OCI-LY3 (cell line): ENCODE results near the gene RAPGEF3.

Experiments used
- H2AFZ ChIP-seq: fragments of 200-600, 300-600 bp; shearing (Covaris generic); 2 replicates; pipeline ENCODE4 v1.6.0; 2014; ENCODE audit warnings: antibody characterized with exemption, low read depth, low read length
- H3K27ac ChIP-seq: fragments of 200-600, 300-600 bp; sonication (generic); 2 replicates; pipeline ENCODE4 v1.5.1; 2014; ENCODE audit warnings: mild to moderate bottlenecking, low read length, moderate library complexity, mixed read lengths
- H3K27me3 ChIP-seq: fragments of 200-600, 300-600 bp; sonication (generic); 2 replicates; pipeline ENCODE4 v1.6.1; 2014; ENCODE audit warnings: low read depth, low read length, mixed read lengths
- H3K36me3 ChIP-seq: fragments of 200-600, 300-600 bp; sonication (generic); replicated peaks from 2 replicates; pipeline ENCODE3; 2014; ENCODE audit warnings: low read depth, low read length, mixed read lengths
- H3K4me1 ChIP-seq: fragments of 300-600, 200-600 bp; sonication (generic); 2 replicates; pipeline ENCODE4 v1.6.1; 2014; ENCODE audit warnings: low read length, mixed read lengths
- H3K4me2 ChIP-seq: fragments of 200-600, 300-600 bp; sonication (generic); 2 replicates; pipeline ENCODE4 v1.6.1; 2014; ENCODE audit warnings: low read length, mixed read lengths
- H3K4me3 ChIP-seq: fragments of 300-600, 200-600 bp; sonication (generic); 2 replicates; pipeline ENCODE4 v1.5.1; 2014; ENCODE audit warnings: antibody characterized with exemption, mild to moderate bottlenecking, low read length, moderate library complexity
- H3K79me2 ChIP-seq: fragments of 300-600, 200-600 bp; shearing (Covaris generic); 2 replicates; pipeline ENCODE4 v1.6.1; 2014; ENCODE audit warnings: mild to moderate bottlenecking, low read length, mixed read lengths
- H3K9ac ChIP-seq: fragments of 300-600, 200-600 bp; shearing (Covaris generic); 2 replicates; pipeline ENCODE4 v1.6.0; 2014; ENCODE audit warnings: mild to moderate bottlenecking, low read length, moderate library complexity
- H3K9me3 ChIP-seq: fragments of 200-600, 300-600 bp; shearing (Covaris generic); 2 replicates; pipeline ENCODE4 v1.6.1; 2014; ENCODE audit warnings: low read length, mixed read lengths; ENCODE audit not compliant: insufficient read depth
- H4K20me1 ChIP-seq: fragments of 200-600, 300-600 bp; sonication (generic); 2 replicates; pipeline ENCODE4 v1.6.1; 2016; ENCODE audit warnings: low read length, mixed read lengths; ENCODE audit not compliant: insufficient read depth
- EZH2phosphoT487 ChIP-seq: fragments of 200-600 bp; shearing (Covaris generic); IDR thresholded peaks from 2 replicates; pipeline ENCODE4 v1.6.1; 2018; ENCODE audit warnings: antibody characterized with exemption, mixed run types, low read depth
- TF ChIP-seq, protein P1 (sequence below): fragments of 200-600, 300-600 bp; sonication (generic); IDR thresholded peaks from 2 replicates; pipeline ENCODE4 v1.5.1; 2014; ENCODE audit warnings: antibody characterized with exemption, low read length, low read depth

The RAPGEF3 gene

DNA sequence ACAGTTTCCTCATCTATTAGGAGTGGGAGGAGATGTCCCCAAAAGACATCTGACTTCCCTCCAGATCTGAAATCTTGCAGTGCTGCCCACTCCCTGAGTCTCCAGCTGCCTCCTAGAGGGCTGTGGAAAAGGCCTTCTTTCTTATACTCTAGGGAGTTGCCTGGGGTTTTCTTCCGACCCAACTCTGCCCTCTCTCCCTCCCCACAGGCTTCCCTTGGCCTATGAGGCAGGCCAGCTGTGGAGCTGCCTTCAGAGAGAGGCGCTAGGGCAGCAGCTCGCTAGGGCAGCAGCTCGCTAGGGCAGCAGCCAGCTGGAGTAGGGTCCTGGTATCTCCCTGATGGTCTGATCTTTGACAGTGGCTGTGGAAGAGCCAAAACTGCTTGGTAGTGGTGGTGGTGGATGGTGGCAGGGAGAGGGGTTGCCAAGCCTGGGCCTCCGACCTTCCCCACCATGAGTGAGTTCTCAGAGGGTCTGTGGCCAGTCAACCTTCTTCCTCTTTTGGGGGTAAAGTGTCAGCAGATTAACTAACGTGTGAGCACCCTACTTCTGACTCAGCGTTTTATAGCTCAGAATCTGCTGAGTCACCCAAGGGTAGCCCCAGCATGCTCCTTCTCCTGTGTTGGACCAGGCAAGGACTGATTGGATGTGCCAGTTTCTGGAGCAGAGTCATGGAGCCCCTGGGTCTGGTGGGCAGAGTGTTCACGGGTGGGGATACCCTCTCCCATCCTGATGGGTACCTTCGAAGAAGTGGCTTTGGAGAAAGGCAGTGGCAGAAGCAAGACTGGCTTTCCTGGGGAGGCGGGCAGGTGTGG lies 16.6 kb upstream of the RAPGEF3 start:
- no peak overlapping the region for H3K4me3 ChIP-seq
- peak overlapping the region; percentile 91 for H3K4me2 ChIP-seq
- H3K27ac ChIP-seq, result peak overlapping the region; percentile 17; the same call in 1 of the 2 replicates
- H2AFZ ChIP-seq, result no peak overlapping the region
- no peaks in the 10 kb centered on the region for H3K9me3 ChIP-seq
- H4K20me1 ChIP-seq, result 0 out of 2 replicates have a peak, but pooled peaks cover 3% of the 10 kb centered on the region
- peaks cover 12% of the 10 kb centered on the region for H3K79me2 ChIP-seq
- H3K9ac ChIP-seq, result no peak overlapping the region; the same call in 1 of the 2 replicates
- H3K4me1 ChIP-seq, result peaks cover 29% of the 10 kb centered on the region
- no peak for TF ChIP-seq EZH2phosphoT487
- no peaks in the 10 kb centered on the region for H3K36me3 ChIP-seq
- H3K27me3 ChIP-seq, result no peaks in the 10 kb centered on the region

DNA sequence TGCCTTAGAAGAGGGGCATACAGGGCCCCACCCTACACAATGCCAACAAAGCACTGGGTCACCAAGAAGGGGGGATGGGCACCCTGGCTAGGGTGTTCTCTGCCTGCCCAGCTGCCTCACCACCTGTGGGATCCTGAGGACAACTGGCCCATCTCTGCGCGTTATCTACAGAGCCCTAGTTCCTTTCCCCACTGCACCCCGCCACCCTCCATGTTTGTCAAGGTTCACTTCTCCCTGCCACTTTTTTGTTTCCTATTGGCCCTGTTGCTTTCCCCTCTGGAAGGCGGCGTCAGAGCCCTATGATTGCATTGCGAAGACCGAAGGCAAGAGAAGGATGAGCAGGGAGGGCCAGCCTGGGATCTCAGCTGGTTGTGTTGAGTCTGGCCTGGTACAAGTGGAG lies 16.0 kb upstream of the RAPGEF3 start:
- no peaks in the 10 kb centered on the region for H3K36me3 ChIP-seq
- H4K20me1 ChIP-seq, result 0 out of 2 replicates have a peak, but pooled peaks cover 3% of the 10 kb centered on the region
- TF ChIP-seq, protein P1, sequence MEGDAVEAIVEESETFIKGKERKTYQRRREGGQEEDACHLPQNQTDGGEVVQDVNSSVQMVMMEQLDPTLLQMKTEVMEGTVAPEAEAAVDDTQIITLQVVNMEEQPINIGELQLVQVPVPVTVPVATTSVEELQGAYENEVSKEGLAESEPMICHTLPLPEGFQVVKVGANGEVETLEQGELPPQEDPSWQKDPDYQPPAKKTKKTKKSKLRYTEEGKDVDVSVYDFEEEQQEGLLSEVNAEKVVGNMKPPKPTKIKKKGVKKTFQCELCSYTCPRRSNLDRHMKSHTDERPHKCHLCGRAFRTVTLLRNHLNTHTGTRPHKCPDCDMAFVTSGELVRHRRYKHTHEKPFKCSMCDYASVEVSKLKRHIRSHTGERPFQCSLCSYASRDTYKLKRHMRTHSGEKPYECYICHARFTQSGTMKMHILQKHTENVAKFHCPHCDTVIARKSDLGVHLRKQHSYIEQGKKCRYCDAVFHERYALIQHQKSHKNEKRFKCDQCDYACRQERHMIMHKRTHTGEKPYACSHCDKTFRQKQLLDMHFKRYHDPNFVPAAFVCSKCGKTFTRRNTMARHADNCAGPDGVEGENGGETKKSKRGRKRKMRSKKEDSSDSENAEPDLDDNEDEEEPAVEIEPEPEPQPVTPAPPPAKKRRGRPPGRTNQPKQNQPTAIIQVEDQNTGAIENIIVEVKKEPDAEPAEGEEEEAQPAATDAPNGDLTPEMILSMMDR, result no peak
- no peak for TF ChIP-seq EZH2phosphoT487
- no peak overlapping the region for H3K4me3 ChIP-seq
- peaks cover 29% of the 10 kb centered on the region for H3K4me1 ChIP-seq
- H3K9ac ChIP-seq, result no peak overlapping the region
- H3K27ac ChIP-seq, result no peak overlapping the region
- no peaks in the 10 kb centered on the region for H3K9me3 ChIP-seq
- H2AFZ ChIP-seq, result no peak overlapping the region
- H3K27me3 ChIP-seq, result no peaks in the 10 kb centered on the region
- peaks cover 12% of the 10 kb centered on the region for H3K79me2 ChIP-seq
- peak overlapping the region; percentile 91 for H3K4me2 ChIP-seq

DNA sequence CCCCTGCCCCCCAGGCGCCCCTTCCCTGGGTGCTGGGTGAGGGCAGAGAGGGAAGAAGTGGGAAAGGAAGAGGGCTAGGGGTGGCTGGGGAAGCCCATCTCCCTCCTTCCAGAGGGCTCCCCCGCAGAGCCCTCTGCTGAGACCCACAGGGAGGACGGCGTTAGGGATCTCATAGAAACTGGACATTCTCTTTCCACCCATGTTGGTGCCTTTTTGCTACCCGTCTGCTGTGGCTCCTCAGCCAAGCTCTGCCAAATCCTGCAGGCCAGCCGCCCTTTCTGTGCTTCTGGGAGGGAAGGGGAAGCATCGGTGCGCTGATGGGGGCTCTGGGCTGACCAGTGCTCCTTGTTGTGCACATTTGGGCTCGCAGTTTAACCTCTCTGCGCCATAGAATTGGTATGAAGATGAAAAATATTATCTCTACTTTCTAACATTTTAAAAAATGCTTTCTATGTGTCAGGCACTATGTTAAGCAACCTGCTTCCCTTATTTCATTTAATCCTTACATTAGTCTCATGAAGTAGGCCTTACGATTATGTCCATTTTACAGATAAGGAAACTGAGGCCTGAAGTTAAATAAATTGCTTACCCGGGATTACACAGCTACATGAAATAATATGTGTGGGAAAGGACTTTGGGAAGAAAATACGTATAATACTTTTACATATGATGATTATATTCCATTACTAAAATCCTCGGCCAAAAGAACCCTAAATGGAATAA lies 15.3 kb upstream of the RAPGEF3 start:
- TF ChIP-seq EZH2phosphoT487, result no peak
- TF ChIP-seq, protein P1, result no peak
- Histone ChIP-seq H3K36me3 (no peaks in the 10 kb centered on the region), H3K4me1 (peaks cover 29% of the 10 kb centered on the region), H4K20me1 (0 out of 2 replicates have a peak, but pooled peaks cover 3% of the 10 kb centered on the region), H2AFZ (no peak overlapping the region), H3K4me2 (peak overlapping the region; percentile 91), H3K4me3 (peak overlapping the region; percentile 99), H3K9ac (peak overlapping the region; percentile 86), H3K9me3 (no peaks in the 10 kb centered on the region), H3K79me2 (peaks cover 12% of the 10 kb centered on the region), H3K27me3 (peaks cover under 1% of the 10 kb centered on the region; the same call in 1 of the 2 replicates), H3K27ac (no peak overlapping the region)

DNA sequence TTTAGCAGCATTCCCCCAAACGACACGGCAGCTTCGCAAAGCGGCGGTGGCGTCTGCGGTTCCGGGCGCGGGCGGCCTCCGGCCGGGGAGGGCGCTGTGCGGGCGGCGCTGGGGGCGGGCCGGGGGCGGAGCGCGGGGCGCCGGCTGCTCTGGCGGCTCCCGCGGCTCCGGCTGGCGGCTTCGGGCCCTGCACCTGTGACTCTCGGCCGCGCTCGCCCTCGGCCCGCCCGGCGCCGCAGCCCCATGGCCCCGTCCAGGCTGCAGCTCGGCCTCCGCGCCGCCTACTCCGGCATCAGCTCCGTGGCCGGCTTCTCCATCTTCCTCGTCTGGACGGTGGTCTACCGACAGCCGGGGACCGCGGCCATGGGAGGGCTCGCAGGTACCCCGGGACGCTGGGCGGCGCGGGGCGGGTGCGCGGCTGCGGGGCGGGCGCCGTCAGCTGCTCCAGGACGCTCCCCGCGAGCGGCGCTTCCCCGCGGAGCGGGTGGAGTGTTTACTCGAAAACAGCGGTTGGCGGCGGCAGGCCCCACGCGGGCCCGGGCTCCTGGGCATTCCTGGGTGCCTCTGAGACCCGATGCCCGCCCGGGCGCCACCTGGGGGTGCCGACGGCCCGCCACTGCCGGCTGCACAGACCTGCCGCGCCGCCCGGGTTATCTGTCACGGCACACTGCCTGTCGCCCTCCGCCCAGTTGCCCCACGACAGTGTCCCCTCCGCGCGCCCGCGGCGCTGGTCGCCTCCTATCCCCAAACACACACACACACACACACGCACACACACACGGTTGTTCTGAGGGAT lies 14.6 kb upstream of the RAPGEF3 start, which contains the start of gene SLC48A1:
Gene SLC48A1, plus strand, starts transcription at position 177 of the 796 bp plus-strand sequence. Its CDS starts 67 bp downstream, at position 244.
- 0 out of 2 replicates have a peak, but pooled peaks cover 3% of the 10 kb centered on the region for H4K20me1 ChIP-seq
- H3K4me2 ChIP-seq, result peak within 1 kb of the TSS; percentile 91
- peak within 1 kb of the TSS; percentile 99 for H3K4me3 ChIP-seq
- peak within 1 kb of the TSS; percentile 71 for H2AFZ ChIP-seq
- peak within 1 kb of the TSS; percentile 86 for H3K9ac ChIP-seq
- H3K27me3 ChIP-seq, result peaks cover 8% of the 10 kb centered on the region
- peaks cover 29% of the 10 kb centered on the region for H3K4me1 ChIP-seq
- H3K36me3 ChIP-seq, result no peaks in the 10 kb centered on the region
- peaks cover 12% of the 10 kb centered on the region for H3K79me2 ChIP-seq
- no peak for TF ChIP-seq EZH2phosphoT487
- TF ChIP-seq, protein P1, result peak; percentile 34
- H3K9me3 ChIP-seq, result no peaks in the 10 kb centered on the region
- peak within 1 kb of the TSS; percentile 20; the same call in 1 of the 2 replicates for H3K27ac ChIP-seq
